ENCODE data around the gene CPED1.

CPED1 gene

GRCh38 chr7:121138262-121138933, 149.9 kb downstream of the CPED1 start:
- DNase-seq (ENCODE audit: low read depth, low spot score) = no peak

GRCh38 chr7:121139427-121139826, 150.9 kb downstream of the CPED1 start:
- DNase-seq (ENCODE audit: low read depth, low spot score) = no peak

- no peak for DNase-seq (ENCODE audit: low read depth, low spot score)
Observed at GRCh38 chr7:121140790-121141189, 152.3 kb downstream of the CPED1 start.

GRCh38 chr7:121151774-121152221, 163.3 kb downstream of the CPED1 start:
- no peak for DNase-seq (ENCODE audit: low read depth, low spot score)

GRCh38 chr7:121153411-121153810, 164.9 kb downstream of the CPED1 start:
- DNase-seq (ENCODE audit: low read depth, low spot score) = no peak

- no peak for DNase-seq (ENCODE audit: low read depth, low spot score)
Observed at GRCh38 chr7:121153995-121154394, 165.5 kb downstream of the CPED1 start.

GRCh38 chr7:121156825-121157224, 168.3 kb downstream of the CPED1 start:
- no peak for DNase-seq (ENCODE audit: low read depth, low spot score)

GRCh38 chr7:121157341-121157751, 168.8 kb downstream of the CPED1 start:
- DNase-seq (ENCODE audit: low read depth, low spot score) = no peak

GRCh38 chr7:121157885-121158590, 169.5 kb downstream of the CPED1 start:
- no peak for DNase-seq (ENCODE audit: low read depth, low spot score)

GRCh38 chr7:121158665-121159064, 170.2 kb downstream of the CPED1 start:
- DNase-seq (ENCODE audit: low read depth, low spot score) = no peak

- no peak for DNase-seq (ENCODE audit: low read depth, low spot score)
Observed at GRCh38 chr7:121159553-121159952, 171.0 kb downstream of the CPED1 start.

- no peak for DNase-seq (ENCODE audit: low read depth, low spot score)
Observed at GRCh38 chr7:121160150-121161008, 171.9 kb downstream of the CPED1 start.

- no peak for DNase-seq (ENCODE audit: low read depth, low spot score)
Observed at GRCh38 chr7:121163699-121164098, 175.2 kb downstream of the CPED1 start.

- no peak for DNase-seq (ENCODE audit: low read depth, low spot score)
Observed at GRCh38 chr7:121164247-121164646, 175.7 kb downstream of the CPED1 start.

- DNase-seq (ENCODE audit: low read depth, low spot score) = no peak
Observed at GRCh38 chr7:121166916-121167315, 178.4 kb downstream of the CPED1 start.

GRCh38 chr7:121167971-121168370, 179.5 kb downstream of the CPED1 start:
- no peak for DNase-seq (ENCODE audit: low read depth, low spot score)

GRCh38 chr7:121169469-121169868, 181.0 kb downstream of the CPED1 start:
- DNase-seq (ENCODE audit: low read depth, low spot score) = no peak

- no peak for DNase-seq (ENCODE audit: low read depth, low spot score)
Observed at GRCh38 chr7:121172484-121172883, 184.0 kb downstream of the CPED1 start.

GRCh38 chr7:121175826-121176225, 187.3 kb downstream of the CPED1 start:
- DNase-seq (ENCODE audit: low read depth, low spot score) = no peak

- DNase-seq (ENCODE audit: low read depth, low spot score) = no peak
Observed at GRCh38 chr7:121178452-121178851, 189.9 kb downstream of the CPED1 start.

GRCh38 chr7:121178869-121179497, 190.5 kb downstream of the CPED1 start:
- no peak for DNase-seq (ENCODE audit: low read depth, low spot score)

Data from iPS DF 19.7 (cell line).